Epithelial cell of esophagus (primary cell): ENCODE results near the gene PPP6C.
"Not testable (repeated sequence)": the region's sequence is repeated elsewhere in the genome, so short reads cannot be mapped to it uniquely, and the experiment has no call there.

Source experiments
- DNase-seq: peaks from one replicate; pipeline ENCODE4 v3.0.0; 2010; ENCODE audit warnings: low read depth
- H3K4me3 ChIP-seq: 2 replicates; pipeline ENCODE4 v1.5.1; 2011; ENCODE audit warnings: mild to moderate bottlenecking, low read length, control low read depth
- TF ChIP-seq, protein P1 (sequence below): IDR thresholded peaks from 2 replicates; pipeline ENCODE4 v1.5.1; 2011; ENCODE audit warnings: low read depth, mild to moderate bottlenecking, low read length, control low read depth, inconsistent platforms; ENCODE audit not compliant: insufficient read depth; ENCODE audit errors: missing control alignments

Gene PPP6C

DNA sequence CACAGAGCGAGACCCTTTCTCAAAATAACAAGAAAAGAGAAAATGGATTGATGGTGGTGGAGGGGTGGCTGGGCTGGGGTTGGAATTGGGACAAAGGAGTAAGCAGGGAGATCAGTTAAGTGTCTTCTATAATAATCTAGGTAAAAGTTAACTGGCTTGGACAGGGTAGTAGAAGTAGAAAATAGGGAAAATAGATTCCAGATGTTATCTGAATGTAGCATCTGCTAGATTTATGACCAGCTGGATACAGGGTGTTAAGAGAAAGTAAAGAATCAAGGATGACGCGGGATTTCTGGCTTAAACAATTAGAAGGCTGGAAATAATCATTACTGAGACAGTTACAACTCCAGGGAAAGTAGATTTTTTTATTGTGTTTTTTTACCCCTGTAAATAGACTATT is 13.0 kb downstream of the PPP6C start:
- H3K4me3 ChIP-seq = no peak overlapping the region
- TF ChIP-seq, protein P1, sequence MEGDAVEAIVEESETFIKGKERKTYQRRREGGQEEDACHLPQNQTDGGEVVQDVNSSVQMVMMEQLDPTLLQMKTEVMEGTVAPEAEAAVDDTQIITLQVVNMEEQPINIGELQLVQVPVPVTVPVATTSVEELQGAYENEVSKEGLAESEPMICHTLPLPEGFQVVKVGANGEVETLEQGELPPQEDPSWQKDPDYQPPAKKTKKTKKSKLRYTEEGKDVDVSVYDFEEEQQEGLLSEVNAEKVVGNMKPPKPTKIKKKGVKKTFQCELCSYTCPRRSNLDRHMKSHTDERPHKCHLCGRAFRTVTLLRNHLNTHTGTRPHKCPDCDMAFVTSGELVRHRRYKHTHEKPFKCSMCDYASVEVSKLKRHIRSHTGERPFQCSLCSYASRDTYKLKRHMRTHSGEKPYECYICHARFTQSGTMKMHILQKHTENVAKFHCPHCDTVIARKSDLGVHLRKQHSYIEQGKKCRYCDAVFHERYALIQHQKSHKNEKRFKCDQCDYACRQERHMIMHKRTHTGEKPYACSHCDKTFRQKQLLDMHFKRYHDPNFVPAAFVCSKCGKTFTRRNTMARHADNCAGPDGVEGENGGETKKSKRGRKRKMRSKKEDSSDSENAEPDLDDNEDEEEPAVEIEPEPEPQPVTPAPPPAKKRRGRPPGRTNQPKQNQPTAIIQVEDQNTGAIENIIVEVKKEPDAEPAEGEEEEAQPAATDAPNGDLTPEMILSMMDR = no peak
- no peak for DNase-seq

DNA sequence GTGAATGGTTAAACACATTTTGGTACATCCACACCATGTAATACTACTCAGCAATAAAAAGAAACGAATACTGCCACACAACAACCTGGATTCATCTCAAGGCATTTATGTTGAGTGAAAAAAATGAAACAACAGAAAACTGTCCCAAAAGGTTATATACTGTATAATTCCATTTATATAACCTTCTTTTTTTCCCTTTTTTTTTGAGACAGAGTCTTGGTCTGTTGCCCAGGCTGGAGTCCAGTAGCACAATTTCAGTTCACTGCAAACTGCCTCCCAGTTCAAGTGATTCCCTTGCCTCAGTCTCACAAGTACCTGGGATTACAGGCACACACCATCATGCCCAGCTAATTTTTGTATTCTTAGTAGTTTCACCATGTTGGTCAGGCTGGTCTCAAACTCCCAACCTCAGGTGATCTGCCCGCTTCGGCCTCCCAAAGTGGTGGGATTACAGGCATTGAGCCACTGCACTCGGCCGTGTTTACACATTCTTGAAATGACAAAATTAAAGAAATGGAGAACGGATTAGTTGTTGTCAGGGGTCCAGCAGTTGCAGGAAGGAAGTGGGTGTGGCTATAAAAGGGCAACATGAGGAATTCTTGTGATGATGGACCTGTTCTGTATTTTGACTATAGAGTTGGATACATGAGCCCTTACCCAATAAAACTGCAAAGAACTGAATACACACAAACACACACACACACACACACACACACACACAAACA is 17.4 kb downstream of the PPP6C start:
- TF ChIP-seq, protein P1 = no peak
- DNase-seq = no peak
- H3K4me3 ChIP-seq = no peak overlapping the region

DNA sequence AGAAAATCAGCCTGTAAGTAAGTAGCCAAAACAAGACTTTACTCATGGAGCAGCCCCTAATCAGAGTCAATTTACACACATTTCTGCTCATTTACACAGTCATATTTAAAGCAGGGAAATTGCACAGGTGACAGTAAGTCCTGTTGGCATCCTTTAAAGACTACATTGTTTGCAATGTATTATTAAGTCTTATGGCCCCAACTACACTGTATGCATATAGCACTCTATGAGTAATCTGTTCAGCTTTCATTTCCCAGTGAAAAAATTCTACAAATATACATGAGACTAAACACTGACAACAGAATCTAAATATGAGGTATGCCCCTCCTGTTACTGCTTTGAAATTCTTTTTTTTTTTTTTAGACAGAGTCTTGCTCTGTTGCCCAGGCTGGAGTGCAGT is 19.7 kb downstream of the PPP6C start:
- no peak overlapping the region for H3K4me3 ChIP-seq
- TF ChIP-seq, protein P1 = no peak
- DNase-seq = no peak

DNA sequence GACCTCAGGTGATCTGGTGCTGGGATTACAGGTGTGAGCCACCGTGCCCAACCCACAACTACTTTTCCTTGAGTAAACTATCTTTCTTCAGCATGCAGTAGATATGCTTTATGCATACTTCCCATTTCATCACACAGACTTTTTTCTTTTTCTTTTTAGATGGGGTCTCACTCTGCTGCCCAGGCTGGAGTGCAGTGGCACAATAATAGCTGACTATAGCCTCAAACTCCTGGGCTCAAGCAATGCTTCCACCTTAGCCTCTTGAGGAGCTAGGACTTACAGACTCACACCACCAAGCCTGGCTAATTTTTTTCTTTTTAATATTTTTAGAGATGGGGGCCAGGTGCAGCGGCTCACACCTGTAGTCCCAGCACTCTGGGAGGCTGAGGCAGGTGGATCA is 22.8 kb downstream of the PPP6C start:
- DNase-seq = no peak
- TF ChIP-seq, protein P1 = no peak
- no peak overlapping the region for H3K4me3 ChIP-seq

DNA sequence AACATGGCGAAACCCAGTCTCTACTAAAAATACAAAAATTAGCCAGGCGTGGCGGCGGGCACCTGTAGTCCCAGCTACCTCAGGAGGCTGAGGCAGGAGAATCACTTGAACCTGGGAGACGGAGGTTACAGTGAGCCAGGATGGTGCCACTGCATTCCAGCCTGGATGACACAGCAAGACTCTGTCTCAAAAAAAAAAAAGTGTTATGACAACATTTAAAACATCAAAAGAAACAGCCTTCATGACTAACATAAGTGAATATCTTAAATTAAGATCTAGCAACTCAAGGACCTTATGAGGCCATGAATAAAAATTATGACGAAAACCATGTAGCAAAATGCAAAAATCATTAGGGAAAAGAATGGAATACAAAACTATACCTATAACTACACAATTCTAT is 26.7 kb downstream of the PPP6C start:
- peak; percentile 5 for DNase-seq
- H3K4me3 ChIP-seq = not testable (repeated sequence)

DNA sequence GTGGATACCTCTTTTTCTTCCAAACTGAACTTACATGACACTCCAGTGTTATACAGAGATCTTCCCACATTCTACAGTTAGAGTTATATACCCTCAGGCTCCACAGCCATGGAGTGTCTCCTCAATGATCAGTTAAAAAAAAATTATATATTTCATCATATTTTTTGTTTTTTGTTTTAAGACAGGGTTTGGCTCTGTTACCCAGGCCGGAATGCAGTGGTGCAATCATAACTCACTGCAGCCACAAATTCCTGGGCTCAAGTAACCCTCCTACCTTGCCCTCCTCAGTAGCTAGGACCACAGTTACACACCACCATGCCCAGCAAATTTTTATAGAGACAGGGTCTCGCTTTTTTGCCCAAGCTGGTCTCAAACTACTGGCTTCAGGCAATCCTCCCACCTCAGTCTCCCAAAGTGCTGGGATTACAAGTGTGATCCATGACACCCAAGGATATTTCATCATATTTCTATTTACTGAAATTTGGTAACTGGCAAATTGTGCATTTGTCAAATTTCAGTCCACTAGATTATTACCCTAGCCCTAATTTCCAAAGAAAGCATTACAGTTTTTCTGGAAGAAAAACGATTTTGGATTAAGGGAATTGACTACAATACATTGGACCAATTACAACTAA is 28.2 kb downstream of the PPP6C start:
- H3K4me3 ChIP-seq = no peak overlapping the region
- peak; percentile 24 for DNase-seq
- TF ChIP-seq, protein P1 = no peak

DNA sequence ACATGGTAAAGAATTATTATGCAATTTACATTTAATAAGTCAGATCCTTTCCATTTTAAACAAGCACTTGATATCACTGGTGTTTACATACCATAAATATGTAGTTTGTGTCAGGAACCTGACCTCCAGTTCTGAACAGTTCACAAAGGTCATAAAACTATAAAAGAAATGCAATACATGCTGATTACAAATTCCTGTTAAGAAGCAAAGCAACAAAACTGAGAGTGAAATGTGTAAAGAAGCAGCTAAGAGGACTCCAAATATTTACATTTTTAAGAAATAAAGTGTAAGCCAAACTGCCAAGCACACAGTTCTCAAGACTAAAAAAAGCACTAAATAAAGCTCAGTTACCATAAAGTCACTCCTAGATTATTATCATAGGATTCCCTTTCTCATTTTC is 28.9 kb downstream of the PPP6C start:
- H3K4me3 ChIP-seq = no peak overlapping the region
- no peak for DNase-seq
- TF ChIP-seq, protein P1 = no peak
